Fibroblast of lung (primary cell): Measurements from ENCODE around the gene PALLD.

Experiments
- EZH2 ChIP-seq: IDR thresholded peaks from 2 replicates; pipeline ENCODE4 v1.5.1; 2012; ENCODE audit warnings: low read length, control low read depth, mild to moderate bottlenecking; ENCODE audit errors: missing control alignments
- TF ChIP-seq, protein P1 (sequence below), 2 donors: IDR thresholded peaks in 1 of 2; conservative IDR thresholded peaks in 1 of 2; 1 replicate in 1 of 2; 2 replicates in 1 of 2; pipeline ENCODE4 v1.5.1; 2011 to 2012; ENCODE audit warnings: low read length in 2 of 2, control low read depth in 1 of 2, inconsistent platforms in 1 of 2, low read depth in 1 of 2, mild to moderate bottlenecking in 1 of 2

GRCh38 chr4:168928346-168928745, 431.5 kb downstream of the PALLD start:
- TF ChIP-seq, protein P1, sequence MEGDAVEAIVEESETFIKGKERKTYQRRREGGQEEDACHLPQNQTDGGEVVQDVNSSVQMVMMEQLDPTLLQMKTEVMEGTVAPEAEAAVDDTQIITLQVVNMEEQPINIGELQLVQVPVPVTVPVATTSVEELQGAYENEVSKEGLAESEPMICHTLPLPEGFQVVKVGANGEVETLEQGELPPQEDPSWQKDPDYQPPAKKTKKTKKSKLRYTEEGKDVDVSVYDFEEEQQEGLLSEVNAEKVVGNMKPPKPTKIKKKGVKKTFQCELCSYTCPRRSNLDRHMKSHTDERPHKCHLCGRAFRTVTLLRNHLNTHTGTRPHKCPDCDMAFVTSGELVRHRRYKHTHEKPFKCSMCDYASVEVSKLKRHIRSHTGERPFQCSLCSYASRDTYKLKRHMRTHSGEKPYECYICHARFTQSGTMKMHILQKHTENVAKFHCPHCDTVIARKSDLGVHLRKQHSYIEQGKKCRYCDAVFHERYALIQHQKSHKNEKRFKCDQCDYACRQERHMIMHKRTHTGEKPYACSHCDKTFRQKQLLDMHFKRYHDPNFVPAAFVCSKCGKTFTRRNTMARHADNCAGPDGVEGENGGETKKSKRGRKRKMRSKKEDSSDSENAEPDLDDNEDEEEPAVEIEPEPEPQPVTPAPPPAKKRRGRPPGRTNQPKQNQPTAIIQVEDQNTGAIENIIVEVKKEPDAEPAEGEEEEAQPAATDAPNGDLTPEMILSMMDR (conservative IDR thresholded peaks at IDR 0.05 in 1 of 2, IDR thresholded peaks at IDR 0.05 in 1 of 2; ENCODE audit: low read depth in 1 of 2, low read length in 2 of 2): no peak
- TF ChIP-seq EZH2: no peak
